ENCODE data around the gene CACNA1C.

DNA sequence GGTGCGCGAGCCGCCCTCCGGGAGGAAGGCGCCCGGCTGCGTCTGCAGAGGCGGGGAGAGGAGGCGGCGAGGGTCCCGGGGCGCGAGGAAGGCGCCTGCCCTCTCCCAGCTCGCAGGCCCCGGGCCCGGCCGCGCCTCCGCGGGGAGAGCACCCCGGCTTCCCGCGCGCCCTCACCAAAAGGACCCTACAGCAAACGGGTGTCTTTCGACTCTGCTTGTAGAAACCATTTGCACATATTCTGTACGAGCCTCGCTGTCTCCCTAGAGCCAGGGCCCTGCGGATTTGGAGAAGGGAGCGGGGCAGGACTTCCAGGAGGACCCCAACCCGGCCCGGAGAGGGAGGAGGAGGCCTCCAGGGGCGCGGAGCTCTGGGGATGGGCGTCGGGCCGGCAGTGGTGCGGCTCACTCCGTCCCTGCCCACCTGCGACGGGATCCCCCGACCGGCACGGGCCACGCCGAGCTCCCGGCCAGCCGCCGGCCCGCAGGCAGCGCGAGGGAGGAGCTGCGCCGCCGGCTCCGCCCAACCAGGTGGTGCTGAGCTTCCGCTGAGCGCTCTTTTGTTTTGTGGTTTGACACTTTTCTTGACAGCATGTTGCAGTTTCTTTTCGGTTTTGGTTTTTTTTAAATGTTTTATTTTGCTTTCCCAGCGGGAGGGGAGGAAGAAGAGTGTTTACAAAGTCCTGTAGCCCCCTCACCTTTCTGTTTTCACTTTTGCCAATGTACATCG is 638.7 kb downstream of the CACNA1C start:
- TF ChIP-seq POLR2A (IDR thresholded peaks at IDR 0.05; ENCODE audit: low read depth, low read length) (no peak), POLR2AphosphoS5 (IDR thresholded peaks at IDR 0.05; ENCODE audit: low read depth, low read length) (no peak)

Measured in GM12891 (cell line).